Stimulated activated CD8-positive, alpha-beta memory T cell treated with anti-CD3 and anti-CD28 coated beads, Interleukin-4, amount 100 ng/mL, for 24 hours (primary cell): Measurements from ENCODE around the gene PIGO.

Experiments used
- DNase-seq: peaks from one replicate; pipeline ENCODE4 v3.0.0-alpha.2; 2020; ENCODE audit warnings: low read depth

PIGO gene

DNA sequence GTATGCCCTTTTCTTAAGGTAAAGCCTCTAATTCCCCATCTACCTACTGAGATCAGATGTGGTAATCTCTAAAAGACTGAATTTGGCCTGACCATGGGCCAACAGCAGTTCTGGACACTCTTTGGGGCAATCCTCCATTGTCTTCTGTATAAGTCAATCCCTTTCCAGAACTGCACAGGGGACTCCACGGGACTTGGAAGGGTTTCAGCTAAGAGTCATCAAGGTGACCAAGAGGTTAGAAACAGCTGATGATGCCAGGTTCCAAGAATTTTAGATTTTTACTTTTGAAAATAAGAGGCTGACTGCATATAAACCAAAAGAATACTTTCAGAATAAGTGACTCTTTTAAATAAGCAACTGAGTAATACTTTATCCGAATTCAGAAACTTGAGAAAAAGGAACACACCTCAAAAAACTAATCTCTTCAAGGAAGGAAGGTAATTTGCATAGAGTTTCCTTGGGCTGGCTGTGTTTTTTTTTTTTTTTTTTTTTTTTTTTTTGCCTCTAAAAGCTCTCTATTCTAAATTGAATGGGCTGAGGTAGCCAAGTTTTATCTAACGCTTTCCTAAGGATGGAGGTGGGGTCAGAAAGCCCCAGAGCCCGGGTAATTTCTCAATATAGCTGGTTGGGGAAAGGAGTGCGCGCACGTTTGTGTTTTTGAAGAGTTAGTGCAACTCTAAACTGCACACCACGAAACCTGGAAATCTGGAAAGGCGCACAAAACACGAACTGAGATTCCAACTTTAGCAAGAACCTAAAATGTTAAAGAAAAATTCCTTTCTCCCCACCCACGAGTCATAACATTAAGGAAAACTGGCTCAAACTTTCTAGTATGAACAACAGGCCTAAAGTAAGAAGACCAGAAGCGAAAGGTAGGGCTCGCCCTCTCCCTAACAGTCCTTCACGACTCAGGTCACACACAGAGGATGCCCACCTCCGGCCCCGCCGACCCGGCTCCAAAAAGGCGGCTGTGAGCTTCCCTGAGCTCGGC is 25.3 kb downstream of the PIGO start:
- no peak for DNase-seq

GRCh38 chr9:35069020-35069419 is 27.4 kb downstream of the PIGO start:
- DNase-seq: no peak

DNA sequence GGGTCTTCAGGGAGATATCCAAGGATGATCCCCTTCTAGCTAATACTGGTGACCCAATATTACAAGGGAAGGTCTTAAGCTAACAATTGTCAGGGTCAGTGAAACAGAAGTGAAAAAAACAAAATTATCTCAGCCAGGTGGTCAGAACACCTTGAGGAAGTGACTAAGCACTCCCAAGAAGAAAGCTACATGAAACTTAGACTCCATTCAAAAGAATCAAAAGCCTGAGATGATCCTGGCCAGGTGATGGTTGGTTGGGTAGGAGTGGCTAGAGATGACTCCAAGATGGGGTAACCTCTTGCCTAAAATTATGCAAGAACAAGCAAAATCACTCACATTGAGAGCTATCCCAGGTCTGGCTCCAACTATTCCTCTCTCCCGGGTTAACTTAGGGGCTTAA is 29.3 kb downstream of the PIGO start:
- DNase-seq: no peak

GRCh38 chr9:35060548-35061207 is 35.7 kb downstream of the PIGO start:
- no peak for DNase-seq

- no peak for DNase-seq
Measured at GRCh38 chr9:35059438-35059837, 37.0 kb downstream of the PIGO start.

DNA sequence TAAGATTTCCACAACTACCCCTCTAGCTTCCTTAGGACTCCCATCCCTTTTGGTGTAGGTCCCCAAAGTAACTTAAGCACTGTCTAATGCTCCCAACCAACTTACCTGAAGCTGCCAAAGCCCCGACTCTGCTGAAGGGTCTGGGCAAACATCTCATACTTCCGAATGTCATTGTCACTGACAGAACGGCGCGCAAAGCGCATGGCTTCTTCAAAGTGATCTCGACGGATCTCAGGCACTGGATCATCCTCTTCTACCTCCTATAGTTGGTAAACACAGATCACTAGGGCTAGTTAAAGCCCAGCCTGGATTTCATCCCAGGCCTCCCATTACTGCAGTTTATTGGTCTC is 39.1 kb downstream of the PIGO start:
- no peak for DNase-seq

DNA sequence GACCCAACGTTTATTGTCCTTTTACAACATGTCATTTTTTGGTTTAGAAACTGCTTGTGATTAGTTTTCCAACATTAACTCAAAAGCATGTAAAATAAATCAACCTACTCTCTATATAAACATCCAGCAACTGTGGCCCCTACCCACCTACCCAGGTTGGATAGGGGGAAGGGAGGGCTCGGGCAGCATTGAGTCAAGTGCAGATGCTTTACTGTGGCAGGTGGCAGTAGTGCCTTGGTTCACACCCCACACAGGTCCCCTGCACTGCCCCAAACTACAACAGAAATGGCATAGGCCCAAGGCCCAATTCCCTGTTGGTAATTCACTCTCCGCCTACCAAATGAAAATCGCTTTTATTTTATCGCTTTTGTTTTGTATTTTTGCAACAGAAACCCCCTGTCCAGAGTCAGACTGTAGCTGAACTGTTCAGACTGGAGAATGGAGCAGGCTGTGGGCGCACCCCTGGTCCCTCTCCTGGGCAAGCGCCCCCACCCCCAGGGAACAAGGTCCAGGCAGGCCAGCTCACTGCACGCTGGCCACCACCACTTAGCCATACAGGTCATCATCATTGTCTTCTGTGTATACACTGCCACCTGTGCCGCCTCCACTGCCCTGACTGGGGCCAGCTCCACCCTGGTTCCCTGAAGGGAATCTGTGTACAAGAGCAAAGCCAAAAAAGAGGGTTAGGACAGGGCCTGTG is 39.7 kb downstream of the PIGO start:
- no peak for DNase-seq

GRCh38 chr9:35054871-35055644 is 41.3 kb downstream of the PIGO start:
- no peak for DNase-seq

- DNase-seq: no peak
Measured at GRCh38 chr9:35054185-35054835, 42.1 kb downstream of the PIGO start.

- DNase-seq: peak; percentile 35
Measured at GRCh38 chr9:35051069-35051967, 45.1 kb downstream of the PIGO start.

GRCh38 chr9:35048511-35048910 is 47.9 kb downstream of the PIGO start:
- DNase-seq: no peak

- DNase-seq: no peak
Measured at GRCh38 chr9:35044071-35044470, 52.3 kb downstream of the PIGO start.

GRCh38 chr9:35042891-35043545 is 53.4 kb downstream of the PIGO start:
- DNase-seq: no peak

DNA sequence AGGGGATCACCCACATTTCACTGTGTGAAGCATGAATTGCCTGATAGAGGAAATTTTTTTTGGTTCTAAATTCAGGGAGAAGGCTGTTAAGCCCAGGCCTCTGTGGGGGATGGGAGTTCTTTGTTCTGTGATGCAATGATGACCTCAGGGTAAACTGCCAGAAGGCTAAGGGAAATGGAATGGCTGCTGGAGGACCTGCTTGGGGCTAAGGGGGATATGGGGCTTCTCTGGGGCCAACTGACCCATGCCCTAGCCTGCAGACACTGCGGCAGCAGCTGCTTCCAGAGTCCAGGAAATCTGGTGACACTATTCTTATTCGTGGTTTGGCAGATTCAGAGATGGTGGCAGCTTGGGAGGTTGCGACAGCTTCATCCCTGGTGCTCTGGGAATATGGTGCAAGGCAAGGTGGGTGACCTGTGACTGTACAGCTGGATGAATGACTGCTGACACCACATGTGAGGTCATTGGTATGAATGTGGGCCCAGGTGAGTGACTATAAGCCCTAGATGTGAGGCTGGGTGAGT is 54.2 kb downstream of the PIGO start:
- no peak for DNase-seq
